PC-9 (cell line): ENCODE data around the gene KIF6.

Experiments used
- CTCF ChIP-seq: fragments of 200-600 bp; sonication (generic); conservative IDR thresholded peaks from 2 replicates; pipeline ENCODE4 v1.6.1; 2017; ENCODE audit warnings: mixed run types, antibody characterized with exemption, mild to moderate bottlenecking, moderate library complexity
- EZH2 ChIP-seq: fragments of 200-600 bp; sonication (generic); IDR thresholded peaks from 2 replicates; pipeline ENCODE4 v1.8.0; 2017; ENCODE audit warnings: antibody characterized with exemption, low read depth

GRCh38 chr6:39664173-39664572, 61.0 kb downstream of the KIF6 start:
- TF ChIP-seq CTCF (no peak), EZH2 (no peak)
